NOMO-1 treated with dmso at 0.1 percent for 144 hours (cell line): Measurements from ENCODE around the gene NBPF19.
A peak's percentile ranks its signal among the peaks of the same experiment; 100 is the strongest.
"Not testable (repeated sequence)": the region's sequence is repeated elsewhere in the genome, so short reads cannot be mapped to it uniquely, and the experiment has no call there.

Experiments used
- DNase-seq: peaks from one replicate; lab custom pipeline; 2025; ENCODE audit not compliant: unreplicated experiment; lab: John Stamatoyannopoulos, UW

Gene NBPF19, protein sequence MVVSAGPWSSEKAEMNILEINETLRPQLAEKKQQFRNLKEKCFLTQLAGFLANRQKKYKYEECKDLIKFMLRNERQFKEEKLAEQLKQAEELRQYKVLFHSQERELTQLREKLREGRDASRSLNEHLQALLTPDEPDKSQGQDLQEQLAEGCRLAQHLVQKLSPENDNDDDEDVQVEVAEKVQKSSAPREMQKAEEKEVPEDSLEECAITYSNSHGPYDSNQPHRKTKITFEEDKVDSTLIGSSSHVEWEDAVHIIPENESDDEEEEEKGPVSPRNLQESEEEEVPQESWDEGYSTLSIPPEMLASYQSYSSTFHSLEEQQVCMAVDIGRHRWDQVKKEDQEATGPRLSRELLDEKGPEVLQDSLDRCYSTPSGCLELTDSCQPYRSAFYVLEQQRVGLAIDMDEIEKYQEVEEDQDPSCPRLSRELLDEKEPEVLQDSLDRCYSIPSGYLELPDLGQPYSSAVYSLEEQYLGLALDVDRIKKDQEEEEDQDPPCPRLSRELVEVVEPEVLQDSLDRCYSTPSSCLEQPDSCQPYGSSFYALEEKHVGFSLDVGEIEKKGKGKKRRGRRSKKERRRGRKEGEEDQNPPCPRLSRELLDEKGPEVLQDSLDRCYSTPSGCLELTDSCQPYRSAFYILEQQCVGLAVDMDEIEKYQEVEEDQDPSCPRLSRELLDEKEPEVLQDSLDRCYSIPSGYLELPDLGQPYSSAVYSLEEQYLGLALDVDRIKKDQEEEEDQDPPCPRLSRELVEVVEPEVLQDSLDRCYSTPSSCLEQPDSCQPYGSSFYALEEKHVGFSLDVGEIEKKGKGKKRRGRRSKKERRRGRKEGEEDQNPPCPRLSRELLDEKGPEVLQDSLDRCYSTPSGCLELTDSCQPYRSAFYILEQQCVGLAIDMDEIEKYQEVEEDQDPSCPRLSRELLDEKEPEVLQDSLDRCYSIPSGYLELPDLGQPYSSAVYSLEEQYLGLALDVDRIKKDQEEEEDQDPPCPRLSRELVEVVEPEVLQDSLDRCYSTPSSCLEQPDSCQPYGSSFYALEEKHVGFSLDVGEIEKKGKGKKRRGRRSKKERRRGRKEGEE (N-terminal part only)

DNA sequence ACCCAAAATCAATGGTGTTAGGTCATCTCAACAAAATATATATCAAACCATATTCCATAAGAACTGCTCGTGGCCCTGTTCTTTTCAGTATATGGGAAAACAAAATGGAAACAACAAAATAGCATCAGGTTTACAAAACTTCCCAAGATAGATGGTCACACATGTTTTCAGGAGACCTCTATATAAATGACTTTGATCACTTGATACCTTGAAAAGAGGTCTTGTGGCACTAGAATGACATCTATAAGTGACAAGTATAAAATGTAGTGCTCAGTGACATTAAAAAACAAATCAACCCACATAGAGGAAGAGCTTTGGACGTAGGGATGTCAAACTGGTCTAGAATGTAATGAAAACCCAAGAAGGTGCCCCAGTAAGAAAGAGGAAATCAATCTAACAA lies at the start of gene NBPF19:
Gene NBPF19 (plus strand): TSS at position 301 of the 400 bp plus-strand sequence. CDS start 888 bp downstream, outside the sequence.
- DNase-seq = not testable (repeated sequence)

DNA sequence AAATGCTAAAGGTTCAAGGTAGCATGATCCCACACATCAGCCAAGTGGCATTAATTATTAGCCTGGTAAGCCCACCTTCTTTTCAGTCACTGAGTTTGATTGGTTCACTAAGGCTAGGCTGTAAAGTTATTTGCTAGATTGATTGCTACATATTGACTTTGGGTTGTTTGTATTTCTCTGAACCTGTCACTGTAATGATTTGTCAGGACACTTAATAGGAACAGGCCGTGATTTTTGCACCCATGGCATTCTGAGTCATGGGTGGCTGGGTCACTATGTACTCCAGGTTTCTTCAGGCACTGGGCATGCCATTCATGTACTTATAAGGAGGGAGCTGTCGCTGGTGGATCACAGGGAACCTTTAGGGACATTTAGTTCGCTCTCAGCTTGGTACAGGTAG lies 46.5 kb upstream of the NBPF19 start:
- not testable (repeated sequence) for DNase-seq

DNA sequence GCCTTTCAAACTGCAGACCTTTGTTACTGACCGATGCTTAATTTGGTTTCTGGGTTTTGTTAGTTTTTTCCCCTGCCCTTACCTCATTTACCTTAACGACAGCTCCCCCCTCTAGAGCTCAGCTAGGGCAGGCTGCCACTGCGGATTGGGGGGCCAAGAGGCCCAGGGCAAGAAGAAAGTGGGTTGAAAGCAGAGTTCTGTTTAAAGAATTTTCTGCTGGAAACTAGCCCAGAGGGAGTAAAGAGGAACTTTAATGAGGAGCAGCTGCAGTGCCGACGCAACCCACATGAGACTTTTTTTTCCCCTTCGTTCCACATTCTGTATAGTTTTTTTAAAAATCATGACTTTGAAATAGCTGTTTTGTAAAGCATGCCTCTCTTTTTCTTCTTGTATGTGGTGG lies 29.4 kb upstream of the NBPF19 start:
- DNase-seq = peak; percentile 2

DNA sequence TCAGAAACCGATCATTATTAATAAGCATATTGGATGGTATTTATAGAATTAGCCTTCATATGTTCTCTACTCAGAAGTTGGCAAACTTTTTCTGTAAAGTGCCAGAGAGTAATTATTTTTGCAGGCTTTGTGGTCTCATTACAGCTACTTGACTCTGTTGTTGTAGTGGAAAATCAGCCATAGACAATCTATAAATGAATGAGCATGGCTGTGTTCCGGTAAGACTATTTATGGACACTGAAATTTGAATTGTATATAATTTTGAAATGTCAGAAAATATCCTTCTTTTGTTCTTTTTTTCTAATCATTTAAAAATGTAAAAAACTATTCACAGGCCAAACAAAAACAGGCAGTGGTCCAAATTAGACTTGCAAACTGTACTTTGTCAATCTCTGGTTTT lies 22.6 kb upstream of the NBPF19 start:
- DNase-seq = not testable (repeated sequence)

DNA sequence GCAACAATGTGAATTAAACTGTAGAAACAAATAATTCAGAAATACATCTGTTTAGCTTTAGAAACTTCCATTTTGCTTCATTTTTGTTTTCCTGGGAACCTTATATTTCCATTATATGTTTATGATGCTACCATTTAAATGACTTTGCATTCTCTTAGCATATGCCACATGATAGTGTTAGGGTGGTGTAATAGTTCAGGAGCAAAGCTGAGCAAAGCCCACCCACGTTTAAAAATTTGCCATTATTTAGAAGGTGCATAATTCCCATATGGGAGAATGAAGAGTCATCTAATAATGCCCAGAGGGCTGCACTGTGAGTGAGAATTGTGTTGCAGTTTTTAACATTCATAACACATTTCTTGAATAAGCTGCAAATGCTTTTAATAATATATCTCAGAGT lies 22.2 kb upstream of the NBPF19 start:
- DNase-seq = not testable (repeated sequence)

DNA sequence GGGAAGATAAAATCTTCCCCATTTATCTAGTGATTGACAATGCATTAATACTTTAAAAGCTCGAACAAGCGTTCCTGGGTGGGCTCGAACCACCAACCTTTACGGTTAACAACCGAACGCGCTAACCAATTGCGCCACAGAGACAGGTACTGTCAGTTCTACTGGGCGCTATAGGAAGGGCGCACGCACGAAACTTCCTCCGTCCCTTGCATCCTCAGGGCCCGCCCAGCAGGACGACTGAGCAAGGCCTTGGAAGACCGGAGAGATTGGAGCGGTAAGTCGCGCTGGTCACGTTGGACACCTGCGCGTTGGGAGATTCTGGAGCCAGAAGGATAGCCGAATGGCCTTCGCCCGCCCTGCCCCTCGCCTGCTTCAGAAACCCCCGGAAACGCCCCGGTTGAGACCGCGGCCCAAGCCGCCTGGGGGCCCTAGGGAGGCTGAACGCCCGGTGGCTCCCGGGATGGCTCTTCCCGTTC lies 83.5 kb downstream of the NBPF19 start:
- DNase-seq = not testable (repeated sequence)

DNA sequence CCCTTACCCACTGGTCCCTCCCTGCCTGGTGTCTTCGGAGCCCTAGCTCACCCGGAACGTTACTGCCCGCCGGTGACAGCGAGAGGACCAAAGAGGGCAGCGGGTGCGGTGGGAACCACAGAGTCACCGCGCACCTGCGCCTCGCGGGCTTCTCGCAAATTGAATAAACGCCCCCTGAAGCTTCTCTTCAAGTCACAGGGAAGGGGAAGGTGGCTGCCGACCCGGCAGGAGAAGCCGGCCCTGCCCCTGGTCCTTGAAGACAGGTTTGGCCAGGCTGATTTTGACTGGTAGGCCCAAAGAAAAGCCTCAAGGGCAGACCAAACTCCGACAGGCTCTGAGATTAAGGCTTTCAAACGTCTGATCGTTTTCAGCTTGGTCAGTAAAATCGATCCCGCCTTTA lies 87.0 kb downstream of the NBPF19 start:
- DNase-seq = not testable (repeated sequence)

DNA sequence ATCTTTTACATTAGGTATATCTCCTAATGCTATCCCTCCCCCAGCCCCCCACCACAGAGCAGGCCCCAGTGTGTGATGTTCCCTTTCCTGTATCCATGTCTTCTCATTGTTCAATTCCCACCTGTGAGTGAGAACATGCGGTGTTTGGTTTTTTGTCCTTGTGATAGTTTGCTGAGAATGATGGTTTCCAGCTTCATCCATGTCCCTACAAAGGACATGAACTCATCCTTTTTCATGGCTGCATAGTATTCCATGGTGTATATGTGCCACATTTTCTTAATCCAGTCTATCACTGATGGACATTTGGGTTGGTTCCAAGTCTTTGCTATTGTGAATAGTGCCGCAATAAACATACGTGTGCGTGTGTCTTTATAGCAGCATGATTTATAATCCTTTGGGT lies 90.6 kb downstream of the NBPF19 start:
- not testable (repeated sequence) for DNase-seq

DNA sequence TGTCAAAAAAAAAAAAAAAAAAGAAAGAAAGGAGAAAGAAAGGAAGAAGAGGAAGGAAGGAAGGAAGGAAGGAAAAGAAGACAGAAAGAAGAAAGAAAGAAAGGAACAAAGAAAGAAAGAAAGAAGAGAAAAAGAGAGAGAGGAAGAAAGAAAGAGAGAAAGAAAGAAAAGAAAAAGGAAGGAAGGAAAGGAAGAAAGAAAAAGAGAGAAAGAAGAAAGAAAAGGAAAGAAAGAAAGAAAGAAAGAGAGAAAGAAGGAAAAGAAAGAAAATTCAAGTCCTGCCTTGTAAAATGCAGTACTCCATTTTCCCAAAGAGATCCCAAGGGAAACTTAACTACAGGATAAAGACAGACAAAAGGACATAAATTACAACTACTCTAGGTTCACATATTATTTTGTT lies 97.9 kb downstream of the NBPF19 start:
- not testable (repeated sequence) for DNase-seq

DNA sequence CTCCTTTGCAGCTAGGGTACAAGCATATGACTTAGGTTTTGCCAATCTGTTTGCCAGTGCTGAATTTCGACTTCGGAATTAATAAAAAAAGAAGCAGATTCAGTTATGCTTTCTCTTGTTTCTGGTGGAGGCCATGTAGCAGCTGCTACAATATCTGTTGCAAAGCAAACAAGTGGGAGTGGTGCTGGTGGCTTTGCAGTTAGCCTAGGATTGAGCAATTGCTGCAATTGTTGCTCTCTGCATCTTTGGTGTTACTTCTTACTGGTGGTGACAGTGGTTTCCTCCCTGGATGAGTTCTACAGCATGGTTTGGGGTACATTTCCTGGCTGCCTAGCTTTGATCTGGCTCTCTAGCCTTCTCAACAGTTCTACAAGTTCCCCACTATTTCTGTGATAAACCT lies 110.7 kb downstream of the NBPF19 start:
- DNase-seq = peak; percentile 51
